Adipocyte (in vitro differentiated cells): ENCODE data around the gene OMP.

Source experiments
- DNase-seq: peaks from one replicate; pipeline ENCODE4 v3.0.0-alpha.2; 2015; ENCODE audit warnings: low read depth
- H3K27me3 ChIP-seq: replicated peaks from 2 replicates; pipeline ENCODE4 v1.7.0; 2013; ENCODE audit warnings: mild to moderate bottlenecking, low read length, moderate library complexity; ENCODE audit not compliant: control insufficient read depth, insufficient read depth
- H3K36me3 ChIP-seq: 2 replicates; pipeline ENCODE4 v1.7.0; 2013; ENCODE audit warnings: low read length, mild to moderate bottlenecking, moderate library complexity; ENCODE audit not compliant: control insufficient read depth, insufficient read depth, severe bottlenecking
- H3K4me1 ChIP-seq: 2 replicates; pipeline ENCODE4 v1.7.0; 2013; ENCODE audit warnings: mild to moderate bottlenecking, low read length, moderate library complexity; ENCODE audit not compliant: control insufficient read depth, insufficient read depth
- H3K4me3 ChIP-seq: 2 replicates; pipeline ENCODE4 v1.7.0; 2013; ENCODE audit warnings: mild to moderate bottlenecking, low read length, moderate library complexity
- H3K9ac ChIP-seq: 2 replicates; pipeline ENCODE4 v1.7.0; 2013; ENCODE audit warnings: mild to moderate bottlenecking, low read length, moderate library complexity
- H3K9me3 ChIP-seq: 2 replicates; pipeline ENCODE4 v1.7.0; 2013; ENCODE audit warnings: mild to moderate bottlenecking, low read length, moderate library complexity; ENCODE audit not compliant: control insufficient read depth

OMP gene

GRCh38 chr11:77139201-77139600 lies 36.6 kb downstream of the OMP start:
- peaks cover 5% of the 10 kb centered on the region for H3K27me3 ChIP-seq
- H3K36me3 ChIP-seq: no peaks in the 10 kb centered on the region
- H3K4me1 ChIP-seq: no peaks in the 10 kb centered on the region
- H3K4me3 ChIP-seq: no peak overlapping the region
- DNase-seq: no peak
- no peak overlapping the region for H3K9ac ChIP-seq
- no peaks in the 10 kb centered on the region for H3K9me3 ChIP-seq

GRCh38 chr11:77140231-77140851 lies 37.7 kb downstream of the OMP start:
- no peaks in the 10 kb centered on the region for H3K4me1 ChIP-seq
- DNase-seq: peak; percentile 25
- H3K36me3 ChIP-seq: no peaks in the 10 kb centered on the region
- H3K9me3 ChIP-seq: no peaks in the 10 kb centered on the region
- H3K27me3 ChIP-seq: peaks cover 5% of the 10 kb centered on the region
- no peak overlapping the region for H3K4me3 ChIP-seq
- H3K9ac ChIP-seq: no peak overlapping the region

- peak; percentile 31 for DNase-seq
- no peaks in the 10 kb centered on the region for H3K36me3 ChIP-seq
- no peak overlapping the region for H3K9ac ChIP-seq
- peaks cover 6% of the 10 kb centered on the region for H3K27me3 ChIP-seq
- H3K4me3 ChIP-seq: no peak overlapping the region
- H3K4me1 ChIP-seq: no peaks in the 10 kb centered on the region
- no peaks in the 10 kb centered on the region for H3K9me3 ChIP-seq
Measured at GRCh38 chr11:77141034-77141433, 38.4 kb downstream of the OMP start.

GRCh38 chr11:77141475-77141874 lies 38.8 kb downstream of the OMP start:
- Histone ChIP-seq H3K4me1 (no peaks in the 10 kb centered on the region), H3K4me3 (no peak overlapping the region), H3K27me3 (peaks cover 10% of the 10 kb centered on the region), H3K9me3 (no peaks in the 10 kb centered on the region), H3K36me3 (no peaks in the 10 kb centered on the region), H3K9ac (no peak overlapping the region)
- no peak for DNase-seq

GRCh38 chr11:77142091-77142975 lies 39.7 kb downstream of the OMP start:
- no peak for DNase-seq
- no peaks in the 10 kb centered on the region for H3K36me3 ChIP-seq
- no peak overlapping the region for H3K4me3 ChIP-seq
- peaks cover 11% of the 10 kb centered on the region for H3K27me3 ChIP-seq
- H3K9me3 ChIP-seq: no peaks in the 10 kb centered on the region
- H3K9ac ChIP-seq: no peak overlapping the region
- no peaks in the 10 kb centered on the region for H3K4me1 ChIP-seq

- peaks cover 8% of the 10 kb centered on the region for H3K27me3 ChIP-seq
- H3K9ac ChIP-seq: no peak overlapping the region
- no peaks in the 10 kb centered on the region for H3K9me3 ChIP-seq
- no peak for DNase-seq
- H3K4me1 ChIP-seq: no peaks in the 10 kb centered on the region
- H3K4me3 ChIP-seq: no peak overlapping the region
- H3K36me3 ChIP-seq: no peaks in the 10 kb centered on the region
Measured at GRCh38 chr11:77143405-77144020, 40.9 kb downstream of the OMP start.

GRCh38 chr11:77144196-77144856 lies 41.7 kb downstream of the OMP start:
- no peaks in the 10 kb centered on the region for H3K36me3 ChIP-seq
- peaks cover 7% of the 10 kb centered on the region for H3K27me3 ChIP-seq
- H3K4me1 ChIP-seq: no peaks in the 10 kb centered on the region
- no peaks in the 10 kb centered on the region for H3K9me3 ChIP-seq
- no peak overlapping the region for H3K4me3 ChIP-seq
- no peak for DNase-seq
- no peak overlapping the region for H3K9ac ChIP-seq

GRCh38 chr11:77144857-77145428 lies 42.3 kb downstream of the OMP start:
- H3K9ac ChIP-seq: no peak overlapping the region
- no peaks in the 10 kb centered on the region for H3K9me3 ChIP-seq
- no peaks in the 10 kb centered on the region for H3K4me1 ChIP-seq
- H3K27me3 ChIP-seq: peaks cover 7% of the 10 kb centered on the region
- H3K36me3 ChIP-seq: no peaks in the 10 kb centered on the region
- DNase-seq: no peak
- H3K4me3 ChIP-seq: no peak overlapping the region

- Histone ChIP-seq H3K9me3 (no peaks in the 10 kb centered on the region), H3K9ac (no peak overlapping the region), H3K27me3 (peaks cover 11% of the 10 kb centered on the region), H3K4me3 (no peak overlapping the region), H3K36me3 (no peaks in the 10 kb centered on the region), H3K4me1 (no peaks in the 10 kb centered on the region)
- DNase-seq: no peak
Measured at GRCh38 chr11:77146261-77147035, 43.8 kb downstream of the OMP start.

GRCh38 chr11:77147036-77147315 lies 44.3 kb downstream of the OMP start:
- no peak for DNase-seq
- Histone ChIP-seq H3K27me3 (peaks cover 11% of the 10 kb centered on the region), H3K9ac (no peak overlapping the region), H3K4me1 (no peaks in the 10 kb centered on the region), H3K9me3 (no peaks in the 10 kb centered on the region), H3K4me3 (no peak overlapping the region), H3K36me3 (no peaks in the 10 kb centered on the region)
